Smooth muscle cell (in vitro differentiated cells): ENCODE data around the gene ISG20L2. TPM values are rescaled to one million over a fixed set of nuclear protein-coding genes. Genes with fewer than 3 reads are reported as not detected.
A peak's percentile ranks its signal among the peaks of the same experiment; 100 is the strongest.
"Not testable (repeated sequence)": the region's sequence is repeated elsewhere in the genome, so short reads cannot be mapped to it uniquely, and the experiment has no call there.

Experiments used
- DNase-seq: peaks from one replicate; lab custom pipeline; 2025; ENCODE audit not compliant: unreplicated experiment; lab: John Stamatoyannopoulos, UW
- H2AFZ ChIP-seq: fragments of 200-600 bp; sonication (generic); 2 replicates; pipeline ENCODE4 v1.6.0; 2016; ENCODE audit warnings: antibody characterized with exemption, low read depth, mild to moderate bottlenecking
- H3F3A ChIP-seq: fragments of 200-600 bp; sonication (generic); 2 replicates; pipeline ENCODE4 v1.6.0; 2017; ENCODE audit warnings: antibody characterized with exemption, low read depth
- H3K27ac ChIP-seq: fragments of 200-600 bp; sonication (generic); 2 replicates; pipeline ENCODE4 v1.5.1; 2016; ENCODE audit warnings: low read depth, mild to moderate bottlenecking
- H3K27me3 ChIP-seq: fragments of 200-600 bp; sonication (generic); 2 replicates; pipeline ENCODE4 v1.6.1; 2016; ENCODE audit warnings: low read depth, mild to moderate bottlenecking
- H3K36me3 ChIP-seq: fragments of 200-600 bp; sonication (generic); 2 replicates; pipeline ENCODE4 v1.5.1; 2016; ENCODE audit warnings: low read depth
- H3K4me1 ChIP-seq: fragments of 200-600 bp; sonication (generic); 2 replicates; pipeline ENCODE4 v1.5.1; 2016; ENCODE audit warnings: low read depth
- H3K4me2 ChIP-seq: fragments of 200-600 bp; sonication (generic); 2 replicates; pipeline ENCODE4 v1.6.0; 2016; ENCODE audit warnings: mild to moderate bottlenecking
- H3K4me3 ChIP-seq: fragments of 200-600 bp; sonication (generic); 2 replicates; pipeline ENCODE4 v1.5.1; 2016; ENCODE audit warnings: mild to moderate bottlenecking
- H3K79me2 ChIP-seq: fragments of 200-600 bp; sonication (generic); 2 replicates; pipeline ENCODE4 v1.6.0; 2016; ENCODE audit warnings: low read depth, mild to moderate bottlenecking
- H3K9ac ChIP-seq: fragments of 200-600 bp; sonication (generic); 2 replicates; pipeline ENCODE4 v1.6.0; 2016; ENCODE audit warnings: low read depth
- H3K9me3 ChIP-seq: fragments of 200-600 bp; sonication (generic); replicated peaks from 2 replicates; pipeline ENCODE4 v1.5.1; 2016; ENCODE audit warnings: low read depth
- H4K20me1 ChIP-seq: fragments of 200-600 bp; sonication (generic); 2 replicates; pipeline ENCODE4 v1.6.0; 2016; ENCODE audit warnings: low read depth
- CTCF ChIP-seq: fragments of 200-600 bp; sonication (generic); IDR thresholded peaks from 2 replicates; pipeline ENCODE4 v1.5.1; 2017; ENCODE audit warnings: borderline replicate concordance, mild to moderate bottlenecking, antibody characterized with exemption; ENCODE audit not compliant: insufficient read depth, poor library complexity, severe bottlenecking
- WGBS: methylation state at CpG from one replicate; pipeline ENCODE4 v1.1.7; 2016; ENCODE audit warnings: low lambda C conversion rate; 5-methylcytosine and 5-hydroxymethylcytosine counted together
- polyA plus RNA-seq: library from polyadenylated mRNA; unstranded; fragments of >200 nt; fragmentation: Nextera tagmentation; extraction: Ambion mirVana; gene quantifications from 2 replicates; pipeline ENCODE4 v1.2.1, GENCODE V29; 2016
- total RNA-seq: library from RNA; depleted of rRNA; stranded (reverse); fragments of >200 nt; gene quantifications from 2 replicates; pipeline ENCODE4 v1.2.3, GENCODE V29; 2014

The ISG20L2 gene
- total and polyA plus RNA-seq, 2 experiments from 2014 or later = 13.8 to 17.4 TPM

GRCh38 chr1:156767101-156767878, 38.7 kb upstream of the ISG20L2 start, which contains the start of gene PRCC:
PRCC (plus strand) TSS chr1:156767535; CDS start chr1:156767772, 237 bp downstream.
- H4K20me1 ChIP-seq = peaks cover 43% of the 10 kb centered on the region
- H3K4me1 ChIP-seq = peaks cover 16% of the 10 kb centered on the region
- peak within 1 kb of the TSS; percentile 85 for H3K27ac ChIP-seq
- DNase-seq = peak; percentile 82
- peak within 1 kb of the TSS; percentile 95 for H3K9ac ChIP-seq
- H3K4me2 ChIP-seq = peak within 1 kb of the TSS; percentile 90
- no peaks in the 10 kb centered on the region for H3K9me3 ChIP-seq
- WGBS = under 1% methylated on average over 50 of the region's 50 CpGs
- H3K36me3 ChIP-seq = no peaks in the 10 kb centered on the region
- H2AFZ ChIP-seq = peak within 1 kb of the TSS; percentile 71
- peaks cover 9% of the 10 kb centered on the region for H3F3A ChIP-seq
- TF ChIP-seq CTCF = no peak
- H3K4me3 ChIP-seq = peak within 1 kb of the TSS; percentile 86
- no peaks in the 10 kb centered on the region for H3K27me3 ChIP-seq
- H3K79me2 ChIP-seq = peaks cover 49% of the 10 kb centered on the region

DNA sequence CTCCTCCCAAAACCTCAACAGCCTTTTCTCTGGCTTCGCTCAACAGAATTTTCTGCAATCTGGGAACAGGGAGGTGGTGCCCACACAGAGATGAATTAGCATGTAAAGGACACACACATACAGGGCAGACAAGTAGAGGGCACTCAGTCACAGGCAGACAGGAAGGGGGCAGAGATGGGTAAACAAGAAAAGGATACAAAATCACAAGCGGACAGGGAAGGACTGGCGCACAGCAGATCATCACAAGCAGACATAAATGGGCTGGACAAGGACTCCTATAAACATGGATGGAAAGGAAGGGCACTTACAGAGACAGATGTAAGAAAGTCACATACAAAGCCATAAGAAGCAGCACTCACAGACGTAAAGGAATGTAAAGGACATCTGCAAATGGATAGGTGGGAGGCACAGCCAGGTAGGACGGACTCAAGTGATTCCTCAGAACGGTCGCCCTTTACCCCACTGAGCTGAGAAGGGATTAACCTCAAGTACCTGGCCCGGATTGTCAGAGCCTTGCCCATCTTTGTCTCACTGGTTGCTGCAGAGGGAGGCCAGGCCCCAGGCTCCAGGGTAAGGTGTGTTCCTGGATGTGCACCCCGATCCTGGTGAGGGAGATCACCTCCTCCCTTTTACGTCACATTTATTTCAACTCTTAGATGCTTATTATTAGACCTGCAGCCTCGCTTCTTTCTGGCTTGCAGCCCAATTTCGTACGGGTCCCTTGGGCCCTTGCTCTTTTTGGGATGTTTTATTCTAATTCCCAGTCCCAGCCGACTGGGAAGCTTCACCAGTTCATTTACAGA, 37.9 kb upstream of the ISG20L2 start:
- 30% methylated on average over 14 of the region's 14 CpGs for WGBS
- H3K27me3 ChIP-seq = no peaks in the 10 kb centered on the region
- no peaks in the 10 kb centered on the region for H3K36me3 ChIP-seq
- peak overlapping the region; percentile 71 for H2AFZ ChIP-seq
- DNase-seq = no peak
- H3K9ac ChIP-seq = peak overlapping the region; percentile 46
- H3K4me3 ChIP-seq = peak overlapping the region; percentile 86
- H4K20me1 ChIP-seq = peaks cover 35% of the 10 kb centered on the region
- H3K4me1 ChIP-seq = peaks cover 14% of the 10 kb centered on the region
- TF ChIP-seq CTCF = no peak
- peaks cover 9% of the 10 kb centered on the region for H3F3A ChIP-seq
- peak overlapping the region; percentile 42 for H3K27ac ChIP-seq
- peaks cover 41% of the 10 kb centered on the region for H3K79me2 ChIP-seq
- H3K9me3 ChIP-seq = no peaks in the 10 kb centered on the region
- H3K4me2 ChIP-seq = peak overlapping the region; percentile 87

DNA sequence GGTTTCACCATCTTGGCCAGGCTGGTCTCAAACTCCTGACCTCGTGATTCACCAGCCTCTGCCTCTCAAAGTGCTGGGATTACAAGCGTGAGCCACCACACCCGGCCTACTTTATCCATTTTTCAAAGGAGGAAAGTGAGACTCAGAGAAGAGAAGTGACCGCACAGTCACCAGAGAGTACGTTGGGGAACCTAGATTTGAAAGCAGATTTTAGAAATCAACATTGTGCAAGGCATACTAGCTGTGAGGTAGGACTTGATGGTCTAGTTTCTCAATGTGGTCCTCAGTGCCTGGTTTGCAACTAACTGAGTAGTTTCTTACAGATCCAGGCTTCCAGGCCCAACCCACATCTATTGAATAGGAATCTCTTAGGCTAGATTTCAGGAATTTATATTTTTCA, 37.1 kb upstream of the ISG20L2 start:
- H4K20me1 ChIP-seq = peaks cover 26% of the 10 kb centered on the region
- WGBS = 97% methylated on average over 5 of the region's 5 CpGs
- H3K4me3 ChIP-seq = peak overlapping the region; percentile 86
- DNase-seq = no peak
- H2AFZ ChIP-seq = no peak overlapping the region
- TF ChIP-seq CTCF = no peak
- H3K9ac ChIP-seq = no peak overlapping the region
- peaks cover 32% of the 10 kb centered on the region for H3K79me2 ChIP-seq
- no peaks in the 10 kb centered on the region for H3K9me3 ChIP-seq
- H3K4me1 ChIP-seq = peaks cover 14% of the 10 kb centered on the region
- no peak overlapping the region for H3K4me2 ChIP-seq
- H3K36me3 ChIP-seq = no peaks in the 10 kb centered on the region
- peak overlapping the region; percentile 42 for H3K27ac ChIP-seq
- peaks cover 6% of the 10 kb centered on the region for H3F3A ChIP-seq
- no peaks in the 10 kb centered on the region for H3K27me3 ChIP-seq

DNA sequence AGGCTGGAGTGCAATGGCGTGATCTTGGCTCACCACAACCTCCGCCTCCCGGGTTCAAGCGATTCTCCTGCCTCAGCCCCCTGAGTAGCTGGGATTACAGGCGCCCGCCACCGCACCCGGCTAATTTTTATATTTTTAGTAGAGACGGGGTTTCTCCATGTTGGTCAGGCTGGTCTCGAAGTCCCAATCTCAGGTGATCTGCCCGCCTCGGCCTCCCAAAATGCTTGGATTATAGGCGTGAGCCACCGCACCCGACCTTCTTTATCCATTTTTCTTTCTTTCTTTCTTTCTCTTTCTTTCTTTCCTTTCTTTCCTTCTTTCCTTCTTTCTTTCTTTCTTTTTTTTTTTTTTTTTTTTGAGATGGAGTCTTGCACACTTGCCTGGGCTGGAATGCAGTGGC, 36.6 kb upstream of the ISG20L2 start:
- H3K27ac ChIP-seq, H2AFZ ChIP-seq, H3K9ac ChIP-seq, H3K4me2 ChIP-seq, H3K4me3 ChIP-seq, H3K9me3 ChIP-seq, H3K36me3 ChIP-seq, DNase-seq, H3F3A ChIP-seq, H3K27me3 ChIP-seq: not testable (repeated sequence)
- WGBS = 98% methylated on average over 11 of the region's 15 CpGs
- Histone ChIP-seq H3K79me2 (peaks cover 27% of the 10 kb centered on the region), H4K20me1 (peaks cover 21% of the 10 kb centered on the region), H3K4me1 (peaks cover 13% of the 10 kb centered on the region)
